GM13977 (cell line): Measurements from ENCODE around the gene WDR87.

ENCODE experiments used
- DNase-seq: peaks from one replicate; pipeline ENCODE4 v3.0.0; 2012; ENCODE audit warnings: low spot score
- CTCF ChIP-seq: IDR thresholded peaks from 2 replicates; pipeline ENCODE4 v1.5.1; 2012; ENCODE audit warnings: mild to moderate bottlenecking, control low read depth; ENCODE audit not compliant: insufficient read depth; ENCODE audit errors: extremely low read depth, missing control alignments
- in situ Hi-C: fragments of 300-500 bp; cut with MboI; formaldehyde crosslinking; loops from one replicate; pipeline ENCODE4 v1.12.0; 2022; ENCODE audit warnings: low sequenced_read_pairs, low pct_unique_long_range_greater_than_20kb, mixed read lengths, inconsistent platforms; ENCODE audit not compliant: unreplicated experiment

WDR87 gene

DNA sequence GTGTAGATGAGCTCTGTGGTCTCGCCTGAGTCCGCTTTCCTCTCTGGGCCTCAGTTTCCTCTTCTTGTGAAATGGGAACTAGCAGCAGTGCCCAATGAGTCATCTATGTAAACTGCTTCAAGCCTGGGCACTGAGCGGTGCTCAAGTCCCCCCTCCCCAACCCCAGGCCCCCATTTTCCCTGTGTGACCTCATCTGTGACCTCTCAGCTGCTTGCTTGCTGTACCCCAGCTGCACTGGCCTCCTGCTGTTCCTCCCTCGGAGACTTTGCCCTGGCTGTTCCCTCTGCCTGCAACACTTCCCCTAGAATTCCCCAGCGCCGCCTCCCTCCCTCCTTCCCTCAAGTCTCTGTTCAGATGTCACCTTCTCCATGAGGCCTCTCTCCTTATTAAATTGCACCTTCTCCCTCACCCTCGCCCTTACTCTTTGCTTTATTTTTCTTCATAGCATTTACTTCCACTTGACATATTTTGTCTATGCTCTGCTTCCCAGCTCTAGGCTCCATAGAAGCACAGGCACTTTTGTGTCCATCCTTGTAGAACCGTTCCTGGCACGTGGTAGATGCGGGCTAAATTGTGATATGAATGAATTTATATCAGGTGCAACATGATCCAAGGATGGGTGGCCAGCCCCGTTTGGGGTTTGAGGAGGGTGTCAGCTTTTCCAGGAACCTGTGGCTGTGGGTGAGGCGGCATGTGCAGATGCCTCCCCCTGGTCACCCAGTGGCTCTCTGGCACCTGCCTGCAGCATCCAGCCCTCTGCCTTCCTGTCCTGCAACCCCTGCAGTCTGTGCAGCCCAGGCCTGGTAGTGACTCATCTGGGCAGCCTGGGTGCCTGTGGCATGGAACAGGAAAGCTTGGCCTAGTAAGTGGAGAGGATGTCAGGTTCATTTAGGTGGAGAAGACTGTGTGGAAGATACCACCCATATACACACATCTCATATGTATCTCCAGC lies 26.9 kb upstream of the WDR87 start:
- no peak for TF ChIP-seq CTCF
- DNase-seq = no peak
- in situ Hi-C loops = no loop called here

DNA sequence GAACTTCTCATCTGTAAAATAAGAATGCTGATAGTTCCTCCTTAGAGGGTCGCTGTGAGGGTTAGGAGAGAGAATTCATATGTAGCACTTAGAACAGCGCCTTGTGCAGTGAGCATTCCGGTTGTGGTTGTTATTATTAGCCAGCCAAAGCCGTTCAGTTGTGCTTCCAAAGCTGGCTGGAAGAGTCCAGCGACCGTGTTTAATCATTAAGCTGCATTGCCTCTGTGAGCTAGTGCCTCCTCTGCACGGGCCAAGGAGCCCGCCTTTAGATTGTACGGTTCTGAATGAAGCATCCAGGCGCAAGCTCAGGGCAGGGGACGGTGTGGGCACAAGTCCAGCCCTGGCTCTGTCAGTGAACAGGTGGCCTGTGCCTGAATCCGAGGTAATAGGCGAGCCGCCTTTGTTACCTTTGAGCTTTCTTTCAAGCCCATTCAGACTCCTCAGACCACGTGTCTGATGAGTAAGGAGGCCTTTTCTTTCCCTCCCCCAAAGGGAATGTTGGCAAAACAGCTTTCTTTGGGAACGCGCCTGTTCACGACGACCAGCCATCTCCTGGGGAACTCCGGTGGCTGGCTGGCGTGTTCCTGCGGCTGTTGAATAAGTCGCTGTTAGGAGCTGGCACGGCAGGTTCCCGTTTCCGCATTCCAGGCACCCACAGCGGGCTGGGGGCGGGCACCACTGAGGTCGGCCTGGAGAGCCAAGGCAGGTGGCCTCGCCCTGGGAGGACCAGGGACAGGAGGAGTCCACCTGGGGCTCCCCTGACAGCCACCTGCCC lies 25.7 kb upstream of the WDR87 start:
- TF ChIP-seq CTCF = no peak

GRCh38 chr19:37930416-37930815 lies 24.0 kb upstream of the WDR87 start:
- no peak for DNase-seq
- in situ Hi-C loops = no loop called here
- no peak for TF ChIP-seq CTCF

More for the DNA sequence above, 25.7 kb upstream of the WDR87 start:
- in situ Hi-C loops = no loop called here
- no peak for DNase-seq

DNA sequence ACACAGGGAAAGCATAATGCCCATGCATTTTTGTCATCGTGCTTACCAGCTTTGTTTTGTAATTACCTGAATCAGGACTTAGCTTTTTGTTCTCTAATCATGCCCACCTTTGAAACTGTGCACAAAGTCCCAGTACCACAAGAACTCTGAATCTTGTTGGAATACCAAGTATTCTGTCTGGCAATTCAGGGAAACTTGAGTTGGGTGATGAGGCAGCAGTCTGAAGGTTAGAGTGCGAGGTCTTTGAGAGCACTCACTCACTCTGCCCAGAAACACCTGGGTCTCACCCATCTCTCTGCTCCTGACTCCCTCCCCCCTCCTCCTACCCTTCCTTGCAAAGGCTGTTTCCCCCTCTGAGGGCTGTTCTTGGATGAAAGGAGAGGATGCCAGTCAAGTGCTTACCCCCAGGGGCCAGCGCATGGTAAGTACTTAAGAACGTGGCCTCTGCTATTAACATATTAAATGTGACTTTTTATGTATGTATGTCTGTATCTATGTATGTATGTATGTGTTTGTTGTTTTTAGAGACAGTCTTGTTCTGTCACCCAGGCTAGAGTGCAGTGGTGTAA lies 23.0 kb upstream of the WDR87 start:
- in situ Hi-C loops = no loop called here
- no peak for TF ChIP-seq CTCF
- DNase-seq = no peak

GRCh38 chr19:37928527-37929286 lies 22.3 kb upstream of the WDR87 start:
- no peak for TF ChIP-seq CTCF
- peak; percentile 75 for DNase-seq
- in situ Hi-C loops = no loop called here

GRCh38 chr19:37926711-37927110 lies 20.3 kb upstream of the WDR87 start:
- DNase-seq = no peak
- TF ChIP-seq CTCF = no peak

More at GRCh38 chr19:37926711-37927110, 20.3 kb upstream of the WDR87 start:
- in situ Hi-C loops = no loop called here
